HFFc6 (cell line): ENCODE measurements around the gene CENPM. TPM values are rescaled to one million over a fixed set of nuclear protein-coding genes. Genes with fewer than 3 reads are reported as not detected.

Source experiments
- DNase-seq: peaks from one replicate; pipeline ENCODE4 v3.0.0-alpha.2; 2018
- H3K27ac Mint-ChIP-seq: 2 replicates; pipeline ENCODE4 v1.8.0; 2020; ENCODE audit warnings: mild to moderate bottlenecking, mixed read lengths
- H3K27me3 Mint-ChIP-seq: 2 replicates; pipeline ENCODE4 v1.8.0; 2021; ENCODE audit warnings: mild to moderate bottlenecking, moderate library complexity, mixed read lengths; ENCODE audit not compliant: insufficient read depth
- H3K36me3 Mint-ChIP-seq: 2 replicates; pipeline ENCODE4 v1.8.0; 2021; ENCODE audit warnings: low read depth, mixed read lengths
- H3K4me1 Mint-ChIP-seq: 2 replicates; pipeline ENCODE4 v1.8.0; 2020; ENCODE audit warnings: low read depth, mixed read lengths
- H3K4me3 Mint-ChIP-seq: 2 replicates; pipeline ENCODE4 v1.8.0; 2020; ENCODE audit warnings: mild to moderate bottlenecking, moderate library complexity, mixed read lengths
- H3K9me3 Mint-ChIP-seq: 2 replicates; pipeline ENCODE4 v1.8.0; 2020; ENCODE audit warnings: mild to moderate bottlenecking, mixed read lengths
- total RNA-seq, 6 experiments: library from RNA; stranded (reverse); fragmentation: NEBNext Ultra II Directional; extraction: Animal tissue kit (Norgen Biotek cat#: 25700); gene quantifications; 2 replicates in 1 of 6; 3 replicates in 5 of 6; pipeline ENCODE4 v1.2.3, GENCODE V29; 2021
- TF ChIP-seq, protein P1 (sequence below): fragments of 200-600 bp; sonication (generic); IDR thresholded peaks from 2 replicates; pipeline ENCODE4 v1.5.0; 2021; ENCODE audit warnings: antibody characterized with exemption, mild to moderate bottlenecking

Gene CENPM
- total RNA-seq, 6 experiments from 2014 or later: 15.6 to 29.4 (median 26.3) TPM

DNA sequence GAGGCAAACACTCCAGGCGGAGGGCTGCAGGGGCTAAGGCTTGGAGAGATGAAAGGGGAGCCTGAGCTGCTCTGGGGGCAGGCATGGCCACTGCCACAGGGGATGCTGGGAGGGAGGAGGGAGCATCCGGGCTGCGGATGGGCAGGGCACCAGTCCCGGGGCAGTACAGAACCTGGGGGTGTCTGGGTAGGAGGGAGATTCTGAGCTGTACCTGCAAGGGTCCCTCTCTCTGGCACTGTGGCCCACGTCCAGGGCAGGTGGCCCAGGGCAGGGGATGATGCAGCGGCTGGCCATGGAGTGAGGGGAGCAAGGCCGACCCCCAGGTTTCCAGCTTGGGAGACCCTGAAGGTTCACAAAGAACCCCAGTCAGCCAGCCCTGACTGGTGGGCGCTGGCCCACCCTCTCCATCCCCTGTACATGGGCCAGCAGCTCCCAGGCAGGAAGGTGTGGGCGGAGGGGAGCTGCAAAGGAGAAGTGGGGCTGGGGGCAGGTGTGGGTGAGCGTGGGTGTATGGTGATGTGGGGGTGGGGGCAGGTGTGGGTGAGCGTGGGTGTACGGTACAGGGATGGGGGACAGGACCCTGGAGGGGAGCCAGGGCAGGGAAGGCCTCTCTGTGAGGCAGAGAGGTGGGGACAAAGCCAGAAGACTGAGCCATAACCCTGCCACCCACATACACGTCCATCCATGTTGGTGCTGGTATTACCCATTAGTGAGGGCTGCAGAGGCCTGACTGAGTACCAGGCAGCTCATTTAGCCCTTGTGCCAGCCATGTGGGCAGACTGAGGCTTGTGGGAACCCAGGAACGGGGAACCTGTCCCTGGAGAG is 18.1 kb downstream of the CENPM start:
- TF ChIP-seq, protein P1, sequence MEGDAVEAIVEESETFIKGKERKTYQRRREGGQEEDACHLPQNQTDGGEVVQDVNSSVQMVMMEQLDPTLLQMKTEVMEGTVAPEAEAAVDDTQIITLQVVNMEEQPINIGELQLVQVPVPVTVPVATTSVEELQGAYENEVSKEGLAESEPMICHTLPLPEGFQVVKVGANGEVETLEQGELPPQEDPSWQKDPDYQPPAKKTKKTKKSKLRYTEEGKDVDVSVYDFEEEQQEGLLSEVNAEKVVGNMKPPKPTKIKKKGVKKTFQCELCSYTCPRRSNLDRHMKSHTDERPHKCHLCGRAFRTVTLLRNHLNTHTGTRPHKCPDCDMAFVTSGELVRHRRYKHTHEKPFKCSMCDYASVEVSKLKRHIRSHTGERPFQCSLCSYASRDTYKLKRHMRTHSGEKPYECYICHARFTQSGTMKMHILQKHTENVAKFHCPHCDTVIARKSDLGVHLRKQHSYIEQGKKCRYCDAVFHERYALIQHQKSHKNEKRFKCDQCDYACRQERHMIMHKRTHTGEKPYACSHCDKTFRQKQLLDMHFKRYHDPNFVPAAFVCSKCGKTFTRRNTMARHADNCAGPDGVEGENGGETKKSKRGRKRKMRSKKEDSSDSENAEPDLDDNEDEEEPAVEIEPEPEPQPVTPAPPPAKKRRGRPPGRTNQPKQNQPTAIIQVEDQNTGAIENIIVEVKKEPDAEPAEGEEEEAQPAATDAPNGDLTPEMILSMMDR: no peak
- no peak overlapping the region for H3K4me3 Mint-ChIP-seq
- H3K4me1 Mint-ChIP-seq: no peaks in the 10 kb centered on the region
- DNase-seq: no peak
- no peak overlapping the region for H3K27ac Mint-ChIP-seq
- H3K9me3 Mint-ChIP-seq: no peaks in the 10 kb centered on the region
- H3K36me3 Mint-ChIP-seq: no peaks in the 10 kb centered on the region
- H3K27me3 Mint-ChIP-seq: peaks cover 17% of the 10 kb centered on the region

- H3K4me1 Mint-ChIP-seq: no peaks in the 10 kb centered on the region
- no peak overlapping the region for H3K4me3 Mint-ChIP-seq
Measured at GRCh38 chr22:41927813-41928212, 19.1 kb downstream of the CENPM start.

DNA sequence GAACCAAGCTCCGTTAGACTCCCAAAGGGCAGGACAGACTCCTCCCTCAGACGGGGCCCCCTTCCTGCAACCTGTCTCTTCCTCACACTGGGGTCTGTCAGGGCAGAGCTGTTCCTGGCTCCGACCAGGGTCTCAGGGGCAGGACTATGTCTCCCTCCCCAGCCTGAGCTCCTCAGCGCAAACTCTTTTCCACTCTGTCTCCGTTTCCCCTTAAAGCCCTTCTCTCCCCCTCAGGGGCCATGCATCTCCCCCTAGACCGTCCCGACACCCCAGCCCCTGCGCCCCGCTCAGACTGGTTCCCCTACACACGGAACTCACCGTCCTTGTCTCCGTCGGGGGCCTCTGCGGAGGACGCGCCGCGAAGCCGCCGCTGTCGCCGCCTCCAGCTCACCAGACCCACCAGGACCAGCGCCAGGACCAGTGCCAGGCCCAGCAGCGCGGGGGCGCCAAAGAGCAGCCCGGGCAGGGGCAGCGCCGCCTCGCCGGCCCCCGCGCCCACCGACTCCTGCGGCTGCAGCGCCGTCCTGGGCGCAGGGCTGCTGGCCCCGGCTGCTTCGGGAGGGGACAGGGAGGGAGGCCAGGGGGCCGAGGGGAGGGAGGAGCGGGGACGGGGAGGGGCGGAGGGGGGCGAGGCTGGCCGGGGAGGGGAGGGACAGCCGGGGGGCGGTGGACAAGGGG is 21.0 kb downstream of the CENPM start:
- no peaks in the 10 kb centered on the region for H3K4me1 Mint-ChIP-seq
- H3K36me3 Mint-ChIP-seq: no peaks in the 10 kb centered on the region
- peak overlapping the region; percentile 32; the same call in 1 of the 2 replicates for H3K4me3 Mint-ChIP-seq
- no peak overlapping the region for H3K27ac Mint-ChIP-seq
- DNase-seq: no peak
- H3K27me3 Mint-ChIP-seq: peaks cover 19% of the 10 kb centered on the region
- no peaks in the 10 kb centered on the region for H3K9me3 Mint-ChIP-seq
- TF ChIP-seq, protein P1: peak; percentile 75

More at GRCh38 chr22:41927813-41928212, 19.1 kb downstream of the CENPM start:
- Mint-ChIP-seq H3K36me3 (no peaks in the 10 kb centered on the region), H3K27me3 (peaks cover 19% of the 10 kb centered on the region), H3K27ac (no peak overlapping the region), H3K9me3 (no peaks in the 10 kb centered on the region)
- DNase-seq: no peak
- TF ChIP-seq, protein P1: no peak

DNA sequence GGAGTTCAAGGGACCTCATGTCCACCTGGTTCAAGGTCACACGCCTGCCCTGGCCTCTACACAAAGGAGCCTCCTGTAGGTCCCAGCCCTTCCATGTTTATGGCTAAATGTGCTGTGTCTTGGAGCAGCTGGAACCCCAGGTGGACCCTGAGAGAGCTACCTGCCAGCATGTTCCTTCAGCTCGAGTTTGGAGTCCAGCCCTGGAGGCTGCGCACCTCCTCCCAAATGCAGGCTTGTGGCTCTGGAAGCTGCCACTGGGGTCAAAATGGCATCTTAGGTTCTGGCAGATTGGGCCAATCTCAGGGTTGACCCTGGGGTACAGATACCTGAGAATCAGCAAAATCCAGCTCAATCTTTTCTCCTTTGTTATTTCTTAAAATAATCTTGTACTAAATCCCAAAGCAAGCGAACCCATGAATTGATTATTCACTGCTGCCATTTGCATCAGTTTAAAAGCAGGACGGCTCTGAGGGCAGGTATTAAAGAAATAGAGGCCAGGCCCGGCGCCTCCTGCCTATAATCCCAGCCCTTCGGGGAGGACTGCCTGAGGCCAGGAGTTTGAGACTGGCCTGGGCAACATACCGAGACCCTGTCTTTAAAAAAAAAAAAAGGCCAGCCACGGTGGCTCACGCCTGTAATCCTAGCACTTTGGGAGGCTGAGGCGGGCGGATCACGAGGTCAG is 23.2 kb downstream of the CENPM start:
- peaks cover 19% of the 10 kb centered on the region for H3K27me3 Mint-ChIP-seq
- no peak overlapping the region for H3K27ac Mint-ChIP-seq
- H3K9me3 Mint-ChIP-seq: no peaks in the 10 kb centered on the region
- no peak overlapping the region for H3K4me3 Mint-ChIP-seq
- DNase-seq: no peak
- H3K4me1 Mint-ChIP-seq: no peaks in the 10 kb centered on the region
- TF ChIP-seq, protein P1: no peak
- H3K36me3 Mint-ChIP-seq: no peaks in the 10 kb centered on the region

DNA sequence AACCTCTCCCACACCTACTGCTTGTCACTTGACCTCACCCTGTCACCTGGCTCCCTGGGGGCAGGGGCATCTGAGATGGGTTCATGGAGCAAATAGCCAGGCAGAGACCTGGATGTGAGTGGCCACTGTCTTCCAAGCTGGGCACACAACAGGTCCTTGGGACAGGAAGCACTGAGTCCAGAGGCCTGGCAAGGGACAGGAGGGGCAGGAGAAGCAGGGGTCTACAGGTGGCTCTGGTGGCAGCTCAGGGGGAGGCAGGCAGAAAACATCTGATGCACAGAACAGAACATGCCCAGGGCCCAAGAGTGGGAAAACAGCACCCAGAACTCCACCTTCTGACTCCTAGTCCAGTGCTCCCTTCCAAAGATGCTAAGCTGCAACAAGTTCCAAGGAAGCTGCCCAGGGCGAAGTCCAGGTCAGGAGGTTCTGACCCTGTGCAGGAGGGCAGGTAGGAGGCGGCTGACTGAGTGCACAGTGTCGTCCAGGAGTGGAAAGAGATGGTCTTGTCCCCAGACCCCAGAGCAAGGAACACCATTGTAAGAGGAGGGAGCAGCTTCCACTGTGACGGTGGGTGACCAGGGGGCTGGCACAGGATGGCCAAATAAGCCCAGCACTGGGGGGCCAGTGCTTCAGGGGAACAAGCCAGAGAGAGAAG is 23.9 kb downstream of the CENPM start:
- no peaks in the 10 kb centered on the region for H3K36me3 Mint-ChIP-seq
- peaks cover 3% of the 10 kb centered on the region; the same call in 1 of the 2 replicates for H3K4me1 Mint-ChIP-seq
- TF ChIP-seq, protein P1: no peak
- DNase-seq: no peak
- peaks cover 17% of the 10 kb centered on the region for H3K27me3 Mint-ChIP-seq
- H3K9me3 Mint-ChIP-seq: no peaks in the 10 kb centered on the region
- H3K4me3 Mint-ChIP-seq: no peak overlapping the region
- H3K27ac Mint-ChIP-seq: no peak overlapping the region
